Activated CD8-positive, alpha-beta memory T cell treated with anti-CD3 and anti-CD28 coated beads, Interleukin-2, amount 10 ng/mL, durations not matched to agents 7 days and 5 days (primary cell): ENCODE measurements around the gene STX3. TPM values are rescaled to one million over a fixed set of nuclear protein-coding genes. Genes with fewer than 3 reads are reported as not detected.
"Not testable (repeated sequence)": the region's sequence is repeated elsewhere in the genome, so short reads cannot be mapped to it uniquely, and the experiment has no call there.

ENCODE experiments used
- ATAC-seq: fragments of 150-1000 bp; cut with Tn5 transposase; one replicate; pipeline ENCODE4 v1.10.0; 2021; ENCODE audit warnings: moderate library complexity
- CTCF ChIA-PET: fragments of 350-600 bp; sonication (Branson Sonifier 250); formaldehyde crosslinking; loops from one replicate; lab custom pipeline; 2021; ENCODE audit warnings: antibody characterized with exemption; lab: Charles Lee
- DNase-seq: peaks from one replicate; pipeline ENCODE4 v3.0.0-alpha.2; 2020
- H3K27ac Mint-ChIP-seq: one replicate; pipeline ENCODE4 v1.8.0; 2021; ENCODE audit warnings: mild to moderate bottlenecking, mixed read lengths
- H3K27me3 Mint-ChIP-seq: one replicate; pipeline ENCODE4 v1.8.0; 2021; ENCODE audit warnings: mixed read lengths
- H3K36me3 Mint-ChIP-seq: one replicate; pipeline ENCODE4 v1.8.0; 2021; ENCODE audit warnings: mild to moderate bottlenecking, mixed read lengths
- H3K4me1 Mint-ChIP-seq: one replicate; pipeline ENCODE4 v1.8.0; 2021; ENCODE audit warnings: mixed read lengths
- H3K4me3 Mint-ChIP-seq: one replicate; pipeline ENCODE4 v1.8.0; 2021; ENCODE audit warnings: mild to moderate bottlenecking, moderate library complexity, mixed read lengths
- H3K9me3 Mint-ChIP-seq: one replicate; pipeline ENCODE4 v1.8.0; 2022; ENCODE audit warnings: low read depth, mixed read lengths
- total RNA-seq, 2 experiments: library from RNA; stranded (reverse); gene quantifications; one replicate each; pipeline ENCODE4 v1.2.3, GENCODE V29; 2021

Gene STX3
- total RNA-seq, 2 experiments from 2014 or later = 76.1 to 82.2 TPM

GRCh38 chr11:59782080-59782479, 26.9 kb downstream of the STX3 start:
- Mint-ChIP-seq H3K9me3 (peaks cover 13% of the 10 kb centered on the region), H3K4me3 (no peak overlapping the region), H3K4me1 (peaks cover 83% of the 10 kb centered on the region), H3K27me3 (no peaks in the 10 kb centered on the region), H3K27ac (peak overlapping the region; percentile 78), H3K36me3 (peaks cover 84% of the 10 kb centered on the region)
- ATAC-seq (no peak), DNase-seq (no peak)
- CTCF ChIA-PET = interaction anchor here (1.0 to 2.6 kb wide), 2 partner anchors 8 to 10 kb away, joined by 3 to 9 read pairs; no protein-coding TSS in a partner anchor

DNA sequence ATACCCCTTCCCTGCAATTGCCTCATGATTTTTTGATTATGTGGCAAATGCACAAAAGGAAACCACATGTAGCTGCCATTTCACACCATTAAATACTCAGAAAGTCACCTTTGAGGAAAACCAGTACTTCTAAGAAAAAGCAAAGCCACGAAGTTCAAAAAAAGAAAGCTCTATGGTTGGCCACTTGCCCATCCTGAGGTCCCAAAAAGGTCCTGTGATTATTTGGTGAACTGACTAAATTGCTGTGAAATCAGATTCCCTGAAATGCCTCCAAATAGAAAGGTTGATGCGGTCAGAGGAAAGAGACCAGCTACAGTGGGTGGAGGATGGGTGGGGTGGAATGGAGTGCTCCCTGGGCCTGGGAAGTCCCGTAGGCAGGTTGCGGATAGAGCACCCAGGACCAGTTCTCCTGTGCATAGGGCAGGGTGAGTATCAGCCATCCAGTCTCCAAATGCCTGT, 28.5 kb downstream of the STX3 start:
- Mint-ChIP-seq H3K4me3 (peak overlapping the region; percentile 0), H3K27me3 (no peaks in the 10 kb centered on the region), H3K9me3 (peaks cover 13% of the 10 kb centered on the region), H3K4me1 (peaks cover 79% of the 10 kb centered on the region), H3K27ac (peak overlapping the region; percentile 78), H3K36me3 (peaks cover 84% of the 10 kb centered on the region)
- DNase-seq = peak; percentile 68
- CTCF ChIA-PET = interaction anchor here (0.8 to 3.9 kb wide), 7 partner anchors 12 to 31 kb away, joined by 3 to 17 read pairs (median 8); partner anchors contain the start of genes MRPL16 and STX3
- peak; percentile 79 for ATAC-seq

DNA sequence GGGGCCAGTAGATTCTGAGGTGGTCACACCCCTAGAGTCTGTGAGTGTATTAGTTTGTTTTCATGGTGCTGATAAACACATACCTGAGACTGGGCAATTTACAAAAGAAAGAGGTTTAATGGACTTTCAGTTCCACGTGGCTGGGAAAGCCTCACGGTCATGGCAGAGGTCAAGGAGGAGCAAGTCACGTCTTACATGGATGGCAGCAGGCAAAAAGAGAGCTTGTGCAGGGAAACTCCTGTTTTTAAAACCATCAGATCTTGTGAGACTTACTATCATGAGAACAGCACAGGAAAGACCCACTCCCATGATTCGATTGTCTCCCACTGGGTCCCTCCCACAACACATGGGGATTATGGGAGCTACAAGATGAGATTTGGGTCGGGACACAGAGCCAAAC, 29.3 kb downstream of the STX3 start:
- peaks cover 73% of the 10 kb centered on the region for H3K4me1 Mint-ChIP-seq
- peaks cover 83% of the 10 kb centered on the region for H3K36me3 Mint-ChIP-seq
- H3K9me3 Mint-ChIP-seq = peaks cover 13% of the 10 kb centered on the region
- peak overlapping the region; percentile 78 for H3K27ac Mint-ChIP-seq
- CTCF ChIA-PET = interaction anchor here (1.1 to 3.9 kb wide), 6 partner anchors 13 to 30 kb away, joined by 3 to 21 read pairs (median 11); partner anchors contain the start of gene STX3
- not testable (repeated sequence) for DNase-seq, ATAC-seq, H3K27me3 Mint-ChIP-seq
- H3K4me3 Mint-ChIP-seq = peak overlapping the region; percentile 0

DNA sequence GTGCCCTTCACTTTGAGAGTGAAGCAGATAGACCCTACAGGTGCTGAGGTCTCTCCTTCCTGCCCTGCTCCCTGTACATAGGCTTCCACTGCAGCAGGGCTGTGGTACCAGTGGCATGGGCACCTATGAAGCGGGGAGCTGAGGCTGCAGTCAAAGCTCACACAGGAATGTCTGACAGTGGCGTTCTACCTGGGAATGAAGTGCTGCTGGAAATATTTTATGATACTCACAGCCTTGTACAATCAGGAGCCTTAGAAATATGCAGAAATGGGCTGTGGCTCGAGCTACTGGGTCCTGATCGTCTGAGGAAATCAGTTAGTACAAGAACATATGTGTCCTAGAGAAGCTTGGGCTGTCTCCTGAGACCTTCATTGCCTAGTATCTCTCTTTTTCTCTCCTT, 30.6 kb downstream of the STX3 start:
- ATAC-seq = no peak
- peaks cover 65% of the 10 kb centered on the region for H3K4me1 Mint-ChIP-seq
- no peak for DNase-seq
- peaks cover 13% of the 10 kb centered on the region for H3K9me3 Mint-ChIP-seq
- H3K27me3 Mint-ChIP-seq = no peaks in the 10 kb centered on the region
- H3K36me3 Mint-ChIP-seq = peaks cover 77% of the 10 kb centered on the region
- CTCF ChIA-PET = interaction anchor here (0.7 to 3.9 kb wide), 8 partner anchors 12 to 615 kb away, joined by 3 to 21 read pairs (median 4); partner anchors contain the start of genes MRPL16 and STX3
- no peak overlapping the region for H3K4me3 Mint-ChIP-seq
- no peak overlapping the region for H3K27ac Mint-ChIP-seq

GRCh38 chr11:59787255-59787588, 32.0 kb downstream of the STX3 start:
- no peaks in the 10 kb centered on the region for H3K27me3 Mint-ChIP-seq
- no peak overlapping the region for H3K27ac Mint-ChIP-seq
- peaks cover 13% of the 10 kb centered on the region for H3K9me3 Mint-ChIP-seq
- H3K4me1 Mint-ChIP-seq = peaks cover 56% of the 10 kb centered on the region
- ATAC-seq (no peak), DNase-seq (no peak)
- CTCF ChIA-PET = interaction anchor here (1.3 to 3.3 kb wide), 3 partner anchors 10 to 616 kb away, joined by 3 to 21 read pairs (median 5); partner anchors contain the start of gene STX3
- H3K4me3 Mint-ChIP-seq = no peak overlapping the region
- peaks cover 76% of the 10 kb centered on the region for H3K36me3 Mint-ChIP-seq

- DNase-seq (no peak), ATAC-seq (no peak)
- Mint-ChIP-seq H3K27ac (peak overlapping the region; percentile 1), H3K9me3 (peaks cover 13% of the 10 kb centered on the region), H3K4me1 (peaks cover 52% of the 10 kb centered on the region), H3K27me3 (no peaks in the 10 kb centered on the region), H3K36me3 (peaks cover 78% of the 10 kb centered on the region), H3K4me3 (no peak overlapping the region)
- CTCF ChIA-PET = interaction anchor here (3.3 kb wide), 1 partner anchor 33 kb away, joined by 21 read pairs; the partner anchor contains the start of gene STX3
These were observed 32.6 kb downstream of the STX3 start for GRCh38 chr11:59787816-59788215.

GRCh38 chr11:59791639-59792038, 36.5 kb downstream of the STX3 start:
- Mint-ChIP-seq H3K36me3 (peaks cover 72% of the 10 kb centered on the region), H3K9me3 (peaks cover under 1% of the 10 kb centered on the region), H3K27ac (no peak overlapping the region), H3K4me3 (no peak overlapping the region), H3K27me3 (no peaks in the 10 kb centered on the region), H3K4me1 (peaks cover 15% of the 10 kb centered on the region)
- ATAC-seq (no peak), DNase-seq (no peak)
- CTCF ChIA-PET = interaction anchor here (1.0 to 1.6 kb wide), 4 partner anchors 19 to 70 kb away, joined by 3 to 4 read pairs (median 4); partner anchors contain the start of gene MRPL16

GRCh38 chr11:59792507-59792906, 37.3 kb downstream of the STX3 start:
- peaks cover 6% of the 10 kb centered on the region for H3K4me1 Mint-ChIP-seq
- H3K27ac Mint-ChIP-seq = peak overlapping the region; percentile 34
- H3K9me3 Mint-ChIP-seq = no peaks in the 10 kb centered on the region
- H3K4me3 Mint-ChIP-seq = no peak overlapping the region
- H3K27me3 Mint-ChIP-seq = no peaks in the 10 kb centered on the region
- CTCF ChIA-PET = interaction anchor here (1.1 to 1.8 kb wide), 4 partner anchors 9 to 42 kb away, joined by 3 to 7 read pairs (median 6); partner anchors contain the start of genes MRPL16 and STX3
- no peak for DNase-seq
- no peak for ATAC-seq
- H3K36me3 Mint-ChIP-seq = peaks cover 68% of the 10 kb centered on the region

DNA sequence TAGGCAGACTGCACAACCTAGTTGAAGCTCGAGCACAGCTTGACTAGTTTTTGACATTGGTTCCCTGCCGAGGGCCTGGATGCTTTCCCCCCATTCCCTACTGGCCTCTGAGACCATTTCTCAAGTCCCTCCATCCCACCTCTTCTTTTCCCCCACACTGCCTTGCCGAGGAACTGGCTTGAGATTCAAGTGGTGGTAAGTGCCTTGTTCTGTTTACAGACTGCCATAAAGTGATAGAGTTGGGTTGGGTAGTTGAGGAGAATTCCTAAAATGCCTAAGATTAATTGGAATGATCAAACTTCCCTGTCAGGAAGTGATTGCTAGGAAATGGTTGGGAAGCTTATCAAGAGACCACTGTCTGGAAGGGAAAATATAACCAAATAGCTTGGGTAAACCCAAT, 39.2 kb downstream of the STX3 start:
- no peaks in the 10 kb centered on the region for H3K27me3 Mint-ChIP-seq
- peaks cover 54% of the 10 kb centered on the region for H3K36me3 Mint-ChIP-seq
- no peak overlapping the region for H3K27ac Mint-ChIP-seq
- H3K9me3 Mint-ChIP-seq = no peaks in the 10 kb centered on the region
- no peak for ATAC-seq
- no peaks in the 10 kb centered on the region for H3K4me1 Mint-ChIP-seq
- no peak overlapping the region for H3K4me3 Mint-ChIP-seq
- DNase-seq = peak; percentile 11
- CTCF ChIA-PET = no interaction called here

- Mint-ChIP-seq H3K4me1 (peaks cover 19% of the 10 kb centered on the region), H3K27me3 (no peaks in the 10 kb centered on the region), H3K27ac (peak overlapping the region; percentile 54), H3K9me3 (no peaks in the 10 kb centered on the region), H3K36me3 (peaks cover 36% of the 10 kb centered on the region), H3K4me3 (no peak overlapping the region)
- ATAC-seq (no peak), DNase-seq (no peak)
- CTCF ChIA-PET = interaction anchor here (0.7 to 4.8 kb wide), 7 partner anchors 9 to 132 kb away, joined by 3 to 104 read pairs (median 8); partner anchors contain the start of genes PATL1 and STX3
These were observed 45.3 kb downstream of the STX3 start for GRCh38 chr11:59800390-59801025.

GRCh38 chr11:59801160-59801706, 46.1 kb downstream of the STX3 start:
- H3K4me1 Mint-ChIP-seq = peaks cover 19% of the 10 kb centered on the region
- DNase-seq = no peak
- ATAC-seq = no peak
- CTCF ChIA-PET = interaction anchor here (0.7 to 4.8 kb wide), 16 partner anchors 8 to 264 kb away, joined by 3 to 104 read pairs (median 6); partner anchors contain the start of genes MRPL16, PATL1 and STX3
- no peak overlapping the region for H3K4me3 Mint-ChIP-seq
- no peaks in the 10 kb centered on the region for H3K27me3 Mint-ChIP-seq
- H3K36me3 Mint-ChIP-seq = peaks cover 32% of the 10 kb centered on the region
- H3K27ac Mint-ChIP-seq = peak overlapping the region; percentile 54
- H3K9me3 Mint-ChIP-seq = no peaks in the 10 kb centered on the region

DNA sequence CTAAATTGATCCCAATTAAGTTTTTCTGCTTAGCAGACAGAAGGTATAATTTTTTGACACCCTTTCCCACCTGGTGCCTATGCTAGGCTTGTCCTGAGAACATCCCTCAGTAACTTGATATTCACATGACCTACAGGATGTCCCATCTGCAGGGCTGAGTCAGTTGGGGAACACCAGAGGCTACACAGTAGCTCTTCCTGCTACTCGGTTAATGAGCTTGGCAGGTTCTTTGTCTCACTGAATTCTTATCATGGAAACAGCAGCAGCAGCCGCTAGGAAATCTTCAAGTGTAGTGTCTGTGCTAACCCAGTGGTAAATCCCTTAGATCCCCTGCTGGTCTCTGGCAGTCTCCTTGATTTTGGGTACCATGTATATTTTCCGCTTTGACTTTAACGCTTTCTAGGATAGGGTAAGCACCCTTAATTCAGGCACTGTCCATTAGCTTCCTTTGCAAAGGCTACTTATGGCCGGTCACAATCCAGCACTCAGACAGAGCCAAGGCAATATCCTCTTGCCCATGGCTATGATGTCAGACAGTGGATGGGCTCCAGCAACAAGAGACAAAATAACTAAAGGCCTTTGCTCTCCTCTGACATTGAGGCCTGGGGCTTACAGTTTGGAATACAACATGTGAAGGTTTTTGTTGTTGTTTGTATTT, 46.9 kb downstream of the STX3 start:
- no peak overlapping the region for H3K4me3 Mint-ChIP-seq
- DNase-seq = no peak
- no peaks in the 10 kb centered on the region for H3K9me3 Mint-ChIP-seq
- peaks cover 19% of the 10 kb centered on the region for H3K4me1 Mint-ChIP-seq
- peak; percentile 69 for ATAC-seq
- CTCF ChIA-PET = interaction anchor here (0.7 to 4.8 kb wide), 17 partner anchors 8 to 265 kb away, joined by 3 to 104 read pairs (median 5); partner anchors contain the start of genes MRPL16, PATL1 and STX3
- peak overlapping the region; percentile 53 for H3K27ac Mint-ChIP-seq
- H3K27me3 Mint-ChIP-seq = no peaks in the 10 kb centered on the region
- peaks cover 38% of the 10 kb centered on the region for H3K36me3 Mint-ChIP-seq
